WTC11 (cell line): Measurements from ENCODE around the gene PLTP. TPM values are rescaled to one million over a fixed set of nuclear protein-coding genes. Genes with fewer than 3 reads are reported as not detected.

Experiments
- ATAC-seq: fragments of 200-7000 bp; cut with Tn5 transposase; 2 replicates; pipeline ENCODE4 v1.10.0; 2021; ENCODE audit warnings: mild to moderate bottlenecking, moderate library complexity
- CTCF ChIA-PET: fragments of 300-600 bp; sonication (Branson Sonifier 250); formaldehyde crosslinking; loops from one replicate; lab custom pipeline; 2021; ENCODE audit warnings: antibody characterized with exemption; lab: Charles Lee
- POLR2A ChIA-PET: fragments of 350-600 bp; sonication (Branson Sonifier 250); formaldehyde crosslinking; loops from one replicate; lab custom pipeline; 2021; ENCODE audit warnings: antibody characterized with exemption; lab: Charles Lee
- DNase-seq: peaks from one replicate; pipeline ENCODE4 v3.0.0; 2021; ENCODE audit warnings: low spot score
- H3K27ac Mint-ChIP-seq: 2 replicates; pipeline ENCODE4 v1.8.0; 2021; ENCODE audit warnings: mixed read lengths
- H3K27me3 Mint-ChIP-seq: 2 replicates; pipeline ENCODE4 v1.8.0; 2021; ENCODE audit warnings: low read depth, mild to moderate bottlenecking, moderate library complexity, mixed read lengths
- H3K36me3 Mint-ChIP-seq: 2 replicates; pipeline ENCODE4 v1.8.0; 2021; ENCODE audit warnings: mixed read lengths
- H3K4me1 Mint-ChIP-seq: 2 replicates; pipeline ENCODE4 v1.8.0; 2022; ENCODE audit warnings: mixed read lengths
- H3K4me3 Mint-ChIP-seq: 2 replicates; pipeline ENCODE4 v1.8.0; 2021; ENCODE audit warnings: mild to moderate bottlenecking, moderate library complexity, mixed read lengths
- H3K9me3 Mint-ChIP-seq: 2 replicates; pipeline ENCODE4 v1.8.0; 2021; ENCODE audit warnings: mixed read lengths
- ARID4B ChIP-seq: sonication (generic); formaldehyde crosslinking; IDR thresholded peaks from 2 replicates; pipeline ENCODE4 v1.8.0; 2023; ENCODE audit warnings: missing genetic modification reagents, mild to moderate bottlenecking, borderline replicate concordance
- CBFB ChIP-seq: sonication (generic); formaldehyde crosslinking; IDR thresholded peaks from 2 replicates; pipeline ENCODE4 v1.8.1; 2022; ENCODE audit warnings: mild to moderate bottlenecking, low read depth, missing genetic modification reagents
- CREB1 ChIP-seq: sonication (generic); formaldehyde crosslinking; IDR thresholded peaks from 2 replicates; pipeline ENCODE4 v1.8.0; 2023; ENCODE audit warnings: mild to moderate bottlenecking, missing genetic modification reagents
- CREM ChIP-seq: sonication (generic); formaldehyde crosslinking; IDR thresholded peaks from 2 replicates; pipeline ENCODE4 v1.8.1; 2022; ENCODE audit warnings: mild to moderate bottlenecking, missing genetic modification reagents, moderate library complexity
- FOXK1 ChIP-seq: sonication (generic); formaldehyde crosslinking; IDR thresholded peaks from 2 replicates; pipeline ENCODE4 v1.8.0; 2022; ENCODE audit warnings: mild to moderate bottlenecking, moderate library complexity, missing genetic modification reagents
- GRHL2 ChIP-seq: fragments of 250-450 bp; sonication (Bioruptor Pico); IDR thresholded peaks from 2 replicates; pipeline ENCODE4 v1.8.0; 2022; ENCODE audit warnings: mild to moderate bottlenecking, moderate library complexity; ENCODE audit not compliant: insufficient replicate concordance, severe bottlenecking
- MXD4 ChIP-seq: fragments of 250-450 bp; sonication (Bioruptor Pico); IDR thresholded peaks from 2 replicates; pipeline ENCODE4 v1.8.0; 2021; ENCODE audit warnings: mild to moderate bottlenecking, moderate library complexity, borderline replicate concordance
- MYBL2 ChIP-seq: sonication (generic); formaldehyde crosslinking; IDR thresholded peaks from 2 replicates; pipeline ENCODE4 v1.8.1; 2023; ENCODE audit warnings: mild to moderate bottlenecking, moderate library complexity, missing genetic modification reagents
- NFATC4 ChIP-seq: fragments of 250-450 bp; sonication (Bioruptor Pico); IDR thresholded peaks from 2 replicates; pipeline ENCODE4 v1.9.0; 2021; ENCODE audit warnings: mild to moderate bottlenecking
- NFYB ChIP-seq: sonication (generic); formaldehyde crosslinking; conservative IDR thresholded peaks from 2 replicates; pipeline ENCODE4 v1.8.0; 2022; ENCODE audit warnings: low read depth, missing genetic modification reagents
- NR3C1 ChIP-seq: sonication (generic); formaldehyde crosslinking; conservative IDR thresholded peaks from 2 replicates; pipeline ENCODE4 v1.8.1; 2023; ENCODE audit warnings: low read depth, mild to moderate bottlenecking, missing genetic modification reagents
- PRDM15 ChIP-seq: sonication (generic); formaldehyde crosslinking; IDR thresholded peaks from 2 replicates; pipeline ENCODE4 v1.8.0; 2022; ENCODE audit warnings: missing genetic modification reagents
- TEAD1 ChIP-seq: sonication (generic); formaldehyde crosslinking; IDR thresholded peaks from 2 replicates; pipeline ENCODE4 v1.8.0; 2022; ENCODE audit warnings: mild to moderate bottlenecking, missing genetic modification reagents
- TEAD4 ChIP-seq: sonication (generic); formaldehyde crosslinking; IDR thresholded peaks from 2 replicates; pipeline ENCODE4 v1.8.0; 2022; ENCODE audit warnings: mild to moderate bottlenecking, missing genetic modification reagents
- TP53 ChIP-seq: sonication (generic); formaldehyde crosslinking; IDR thresholded peaks from 2 replicates; pipeline ENCODE4 v1.8.1; 2023; ENCODE audit warnings: mild to moderate bottlenecking, missing genetic modification reagents
- ZNF416 ChIP-seq: fragments of 250-450 bp; sonication (Bioruptor Pico); IDR thresholded peaks from 2 replicates; pipeline ENCODE4 v1.9.0; 2021; ENCODE audit warnings: mild to moderate bottlenecking, inconsistent platforms
- ZNF423 ChIP-seq: fragments of 250-450 bp; sonication (Bioruptor Pico); IDR thresholded peaks from 2 replicates; pipeline ENCODE4 v2.1.2; 2022; ENCODE audit warnings: mild to moderate bottlenecking, moderate library complexity
- total RNA-seq: library from RNA; stranded (reverse); gene quantifications from 3 replicates; pipeline ENCODE4 v1.2.3, GENCODE V29; 2021
- TF ChIP-seq, protein P1 (sequence below): sonication (generic); formaldehyde crosslinking; IDR thresholded peaks from 2 replicates; pipeline ENCODE4 v1.8.1; 2023; ENCODE audit warnings: mild to moderate bottlenecking, missing genetic modification reagents
- TF ChIP-seq, protein P2 (sequence below): sonication (generic); formaldehyde crosslinking; IDR thresholded peaks from 2 replicates; pipeline ENCODE4 v1.8.1; 2022; ENCODE audit warnings: missing genetic modification reagents, borderline replicate concordance

Gene PLTP
- total RNA-seq, 1 experiment from 2014 or later: 109 TPM

- TF ChIP-seq NR3C1: no peak
- no peak for TF ChIP-seq CREM
These were observed 6.3 kb upstream of the PLTP start (continued) for GRCh38 chr20:45918182-45918737.

DNA sequence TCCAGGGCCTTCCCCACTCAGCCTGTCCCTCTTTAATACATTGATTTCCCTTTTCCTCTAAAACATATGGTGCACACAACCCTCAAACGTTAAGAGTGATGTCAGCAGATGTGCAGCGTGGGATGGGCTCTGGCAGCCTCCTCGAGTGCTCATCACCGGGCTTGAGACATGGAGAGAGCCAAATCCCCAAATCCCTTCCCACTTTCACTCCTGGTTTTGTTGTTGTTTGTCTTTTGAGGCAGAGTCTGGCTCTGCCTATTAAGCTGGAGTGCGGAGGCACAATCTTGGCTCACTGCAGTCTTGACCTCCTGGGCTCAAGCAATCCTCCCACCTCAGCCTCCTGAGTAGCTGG lies 5.8 kb upstream of the PLTP start:
- peaks cover 7% of the 10 kb centered on the region; the same call in 1 of the 2 replicates for H3K4me1 Mint-ChIP-seq
- 0 out of 2 replicates have a peak, but pooled peaks cover 3% of the 10 kb centered on the region for H3K27me3 Mint-ChIP-seq
- TF ChIP-seq GRHL2: no peak
- no peak for TF ChIP-seq TP53
- TF ChIP-seq MYBL2 (CRISPR knock-in tag): no peak
- no peak for TF ChIP-seq TEAD1 (CRISPR knock-in tag)
- no peak for TF ChIP-seq ARID4B (CRISPR knock-in tag)
- TF ChIP-seq ZNF416 (CRISPR knock-in tag): no peak
- TF ChIP-seq NFYB (CRISPR knock-in tag): no peak
- TF ChIP-seq MXD4 (CRISPR knock-in tag): no peak
- TF ChIP-seq FOXK1 (CRISPR knock-in tag): no peak
- TF ChIP-seq, all 79 proteins: peak for 0
- Mint-ChIP-seq H3K4me3 (no peak overlapping the region), H3K27ac (no peak overlapping the region), H3K36me3 (no peaks in the 10 kb centered on the region), H3K9me3 (no peaks in the 10 kb centered on the region)
- POLR2A ChIA-PET: no interaction called here
- DNase-seq: no peak
- ATAC-seq: no peak
- CTCF ChIA-PET: interaction anchor here (0.8 kb wide), 1 partner anchor 52 kb away, joined by 3 read pairs; no protein-coding TSS in a partner anchor

GRCh38 chr20:45913116-45913515 lies 1.2 kb upstream of the PLTP start:
- POLR2A ChIA-PET: no interaction called here
- CTCF ChIA-PET: no interaction called here
- H3K27ac Mint-ChIP-seq: no peak overlapping the region
- H3K4me1 Mint-ChIP-seq: peaks cover 14% of the 10 kb centered on the region
- H3K9me3 Mint-ChIP-seq: no peaks in the 10 kb centered on the region
- no peak for TF ChIP-seq NFATC4 (CRISPR knock-in tag)
- no peak for TF ChIP-seq CREB1 (CRISPR knock-in tag)
- no peak for TF ChIP-seq ZNF423 (CRISPR knock-in tag)
- TF ChIP-seq, protein P1, sequence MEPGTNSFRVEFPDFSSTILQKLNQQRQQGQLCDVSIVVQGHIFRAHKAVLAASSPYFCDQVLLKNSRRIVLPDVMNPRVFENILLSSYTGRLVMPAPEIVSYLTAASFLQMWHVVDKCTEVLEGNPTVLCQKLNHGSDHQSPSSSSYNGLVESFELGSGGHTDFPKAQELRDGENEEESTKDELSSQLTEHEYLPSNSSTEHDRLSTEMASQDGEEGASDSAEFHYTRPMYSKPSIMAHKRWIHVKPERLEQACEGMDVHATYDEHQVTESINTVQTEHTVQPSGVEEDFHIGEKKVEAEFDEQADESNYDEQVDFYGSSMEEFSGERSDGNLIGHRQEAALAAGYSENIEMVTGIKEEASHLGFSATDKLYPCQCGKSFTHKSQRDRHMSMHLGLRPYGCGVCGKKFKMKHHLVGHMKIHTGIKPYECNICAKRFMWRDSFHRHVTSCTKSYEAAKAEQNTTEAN: no peak
- no peak for TF ChIP-seq TEAD4
- no peak for TF ChIP-seq PRDM15 (CRISPR knock-in tag)
- TF ChIP-seq CBFB (CRISPR knock-in tag): no peak
- TF ChIP-seq, protein P2, sequence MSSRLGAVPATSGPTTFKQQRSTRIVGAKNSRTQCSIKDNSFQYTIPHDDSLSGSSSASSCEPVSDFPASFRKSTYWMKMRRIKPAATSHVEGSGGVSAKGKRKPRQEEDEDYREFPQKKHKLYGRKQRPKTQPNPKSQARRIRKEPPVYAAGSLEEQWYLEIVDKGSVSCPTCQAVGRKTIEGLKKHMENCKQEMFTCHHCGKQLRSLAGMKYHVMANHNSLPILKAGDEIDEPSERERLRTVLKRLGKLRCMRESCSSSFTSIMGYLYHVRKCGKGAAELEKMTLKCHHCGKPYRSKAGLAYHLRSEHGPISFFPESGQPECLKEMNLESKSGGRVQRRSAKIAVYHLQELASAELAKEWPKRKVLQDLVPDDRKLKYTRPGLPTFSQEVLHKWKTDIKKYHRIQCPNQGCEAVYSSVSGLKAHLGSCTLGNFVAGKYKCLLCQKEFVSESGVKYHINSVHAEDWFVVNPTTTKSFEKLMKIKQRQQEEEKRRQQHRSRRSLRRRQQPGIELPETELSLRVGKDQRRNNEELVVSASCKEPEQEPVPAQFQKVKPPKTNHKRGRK (CRISPR knock-in tag): no peak
- H3K27me3 Mint-ChIP-seq: 0 out of 2 replicates have a peak, but pooled peaks cover 3% of the 10 kb centered on the region
- ATAC-seq (no peak), DNase-seq (no peak)
- peaks cover 14% of the 10 kb centered on the region for H3K36me3 Mint-ChIP-seq
- peak overlapping the region; percentile 25; the same call in 1 of the 2 replicates for H3K4me3 Mint-ChIP-seq
